ENCODE data around the gene DDAH1.
A peak's percentile ranks its signal among the peaks of the same experiment; 100 is the strongest.
"Not testable (repeated sequence)": the region's sequence is repeated elsewhere in the genome, so short reads cannot be mapped to it uniquely, and the experiment has no call there.

Gene DDAH1

DNA sequence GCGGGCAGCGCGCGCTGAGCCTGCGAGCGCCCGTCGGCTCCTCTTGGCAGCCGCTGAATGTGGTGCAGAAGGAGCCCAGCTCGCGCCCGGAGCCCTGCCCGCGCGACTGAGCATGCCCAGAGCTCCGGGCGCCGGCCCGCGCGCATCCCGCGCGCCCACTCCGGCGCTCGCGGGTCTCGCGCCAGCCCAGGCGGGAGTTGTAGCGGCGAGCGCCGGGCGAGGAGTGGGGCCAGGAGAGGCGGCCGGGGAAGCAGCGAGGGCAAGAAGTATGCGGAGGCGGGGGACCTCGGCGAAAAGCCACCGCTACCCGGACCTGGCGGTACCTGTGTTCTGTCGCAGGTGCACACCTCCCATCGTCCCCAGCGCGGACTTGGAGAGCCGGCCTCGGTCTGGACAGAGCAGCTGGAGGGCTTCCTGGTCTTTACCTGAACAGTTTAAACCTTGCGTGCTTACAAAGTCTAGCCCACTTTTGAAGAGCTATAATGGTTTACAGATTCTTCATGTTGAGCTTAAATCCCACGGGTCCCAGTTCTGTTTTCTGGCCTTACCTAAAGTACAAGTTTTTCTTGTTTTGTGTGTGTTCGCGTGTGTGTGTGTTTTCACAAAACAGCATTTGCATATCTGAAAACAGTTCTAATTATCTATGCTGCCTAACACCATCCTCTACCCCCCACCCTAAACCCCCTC is at the start of gene DDAH1:
Gene DDAH1, minus strand, starts transcription at position 61 of the 687 bp plus-strand sequence. CDS start 114 bp downstream, outside the sequence.
- H2AFZ ChIP-seq (ENCODE audit: low read length, unreplicated experiment), result peak within 1 kb of the TSS; percentile 78
- no peaks in the 10 kb centered on the region for H3K36me3 ChIP-seq (ENCODE audit: insufficient read depth, low read length)
- H3K4me3 ChIP-seq (ENCODE audit: low read depth, low read length), result peak within 1 kb of the TSS; percentile 86
- peaks cover 26% of the 10 kb centered on the region for H3K4me1 ChIP-seq (ENCODE audit: control insufficient read depth, insufficient read depth, low read length, unreplicated experiment)
- H3K79me2 ChIP-seq (ENCODE audit: control insufficient read depth, insufficient read depth, low read length, unreplicated experiment), result peaks cover 54% of the 10 kb centered on the region
- H3K27ac ChIP-seq (ENCODE audit: low read depth, low read length), result peak within 1 kb of the TSS; percentile 62
- no peaks in the 10 kb centered on the region for H3K27me3 ChIP-seq (ENCODE audit: insufficient read depth, low read length)

DNA sequence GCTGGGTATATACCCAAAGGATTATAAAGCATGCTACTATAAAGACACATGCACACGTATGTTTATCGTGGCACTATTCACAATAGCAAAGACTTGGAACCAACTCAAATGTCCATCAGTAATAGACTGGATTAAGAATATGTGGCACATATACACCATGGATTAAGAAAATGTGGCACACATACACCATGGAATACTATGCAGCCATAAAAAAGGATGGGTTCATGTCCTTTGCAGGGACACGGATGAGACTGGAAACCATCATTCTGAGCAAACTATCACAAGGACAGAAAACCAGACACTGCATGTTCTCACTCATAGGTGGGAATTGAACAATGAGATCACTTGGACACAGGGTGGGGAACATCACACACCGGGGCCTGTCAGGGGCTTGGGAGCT is 49.0 kb upstream of the DDAH1 start:
- not testable (repeated sequence) for H2AFZ ChIP-seq (ENCODE audit: low read length, unreplicated experiment); H3K27ac ChIP-seq (ENCODE audit: low read depth, low read length); H3K27me3 ChIP-seq (ENCODE audit: insufficient read depth, low read length); H3K36me3 ChIP-seq (ENCODE audit: insufficient read depth, low read length); H3K4me1 ChIP-seq (ENCODE audit: control insufficient read depth, insufficient read depth, low read length, unreplicated experiment); H3K79me2 ChIP-seq (ENCODE audit: control insufficient read depth, insufficient read depth, low read length, unreplicated experiment); H3K4me3 ChIP-seq (ENCODE audit: low read depth, low read length)

DNA sequence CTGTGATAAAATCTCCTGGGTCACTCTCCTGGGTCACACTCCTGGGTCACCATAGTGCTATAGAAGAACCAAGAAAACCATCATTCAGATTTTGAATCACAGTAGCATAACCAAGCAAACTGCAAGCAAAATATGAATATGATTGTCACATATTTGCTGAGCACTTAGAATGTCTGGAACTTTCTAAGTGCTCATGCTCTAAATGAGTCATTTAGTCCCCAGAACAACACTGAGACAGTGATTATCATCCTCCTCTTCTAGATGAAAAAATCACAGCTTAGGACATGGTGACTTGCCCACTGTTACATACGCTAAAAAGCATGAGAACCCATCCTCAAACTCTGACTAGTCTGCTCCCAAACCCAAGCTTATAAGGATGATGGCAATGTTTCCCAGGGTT is 39.5 kb upstream of the DDAH1 start:
- Histone ChIP-seq H3K36me3 (ENCODE audit: insufficient read depth, low read length) (0 out of 2 replicates have a peak, but pooled peaks cover 11% of the 10 kb centered on the region), H2AFZ (ENCODE audit: low read length, unreplicated experiment) (no peak overlapping the region), H3K79me2 (ENCODE audit: control insufficient read depth, insufficient read depth, low read length, unreplicated experiment) (peaks cover 28% of the 10 kb centered on the region), H3K4me1 (ENCODE audit: control insufficient read depth, insufficient read depth, low read length, unreplicated experiment) (peaks cover 17% of the 10 kb centered on the region), H3K27me3 (ENCODE audit: insufficient read depth, low read length) (no peaks in the 10 kb centered on the region), H3K4me3 (ENCODE audit: low read depth, low read length) (no peak overlapping the region), H3K27ac (ENCODE audit: low read depth, low read length) (no peak overlapping the region)

DNA sequence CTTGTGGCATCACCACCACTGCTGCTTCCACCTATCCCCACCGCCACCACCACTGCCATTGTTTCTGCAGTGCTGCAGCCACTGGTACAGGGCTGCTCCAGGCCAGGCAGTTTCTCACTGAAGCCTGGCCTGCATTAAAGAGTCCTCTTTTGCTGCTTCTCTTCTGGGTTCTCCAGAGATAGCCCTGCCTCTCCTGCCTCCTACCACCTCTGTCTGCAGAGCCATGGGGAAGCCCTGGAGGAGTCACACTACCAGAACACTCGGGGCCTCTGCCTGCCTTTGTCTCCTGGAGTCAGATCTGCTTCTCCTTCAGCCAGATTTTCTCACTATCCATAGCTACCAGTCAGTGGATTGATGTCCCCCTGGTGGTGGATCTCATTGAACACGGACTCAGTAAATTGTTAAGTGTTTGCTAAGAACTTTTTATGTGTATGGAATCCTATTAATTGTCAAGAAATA is 37.7 kb upstream of the DDAH1 start:
- H3K27me3 ChIP-seq (ENCODE audit: insufficient read depth, low read length), result no peaks in the 10 kb centered on the region
- no peak overlapping the region for H2AFZ ChIP-seq (ENCODE audit: low read length, unreplicated experiment)
- no peak overlapping the region for H3K27ac ChIP-seq (ENCODE audit: low read depth, low read length)
- no peak overlapping the region for H3K4me3 ChIP-seq (ENCODE audit: low read depth, low read length)
- H3K36me3 ChIP-seq (ENCODE audit: insufficient read depth, low read length), result 0 out of 2 replicates have a peak, but pooled peaks cover 11% of the 10 kb centered on the region
- H3K4me1 ChIP-seq (ENCODE audit: control insufficient read depth, insufficient read depth, low read length, unreplicated experiment), result peaks cover 23% of the 10 kb centered on the region
- peaks cover 26% of the 10 kb centered on the region for H3K79me2 ChIP-seq (ENCODE audit: control insufficient read depth, insufficient read depth, low read length, unreplicated experiment)

DNA sequence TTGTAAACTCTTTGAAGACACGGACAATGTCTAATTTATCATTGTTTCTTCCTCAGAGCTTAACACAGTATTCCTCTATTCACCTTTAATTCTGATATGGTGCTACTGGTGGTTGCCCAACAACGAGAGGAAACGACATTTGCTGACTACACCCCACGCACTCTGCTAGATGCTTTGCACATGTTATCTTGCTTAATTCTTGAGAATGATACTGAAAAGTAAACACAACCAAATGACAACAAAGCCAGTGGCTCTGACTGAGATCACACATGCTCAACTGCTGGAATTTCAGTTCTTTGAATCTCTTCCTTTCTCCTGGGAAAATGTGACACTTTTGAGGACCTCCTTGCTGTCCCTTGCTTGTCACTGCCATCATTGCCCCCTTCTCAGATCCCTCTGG is 37.2 kb upstream of the DDAH1 start:
- 0 out of 2 replicates have a peak, but pooled peaks cover 11% of the 10 kb centered on the region for H3K36me3 ChIP-seq (ENCODE audit: insufficient read depth, low read length)
- peaks cover 26% of the 10 kb centered on the region for H3K4me1 ChIP-seq (ENCODE audit: control insufficient read depth, insufficient read depth, low read length, unreplicated experiment)
- no peak overlapping the region for H2AFZ ChIP-seq (ENCODE audit: low read length, unreplicated experiment)
- no peaks in the 10 kb centered on the region for H3K27me3 ChIP-seq (ENCODE audit: insufficient read depth, low read length)
- H3K79me2 ChIP-seq (ENCODE audit: control insufficient read depth, insufficient read depth, low read length, unreplicated experiment), result peaks cover 26% of the 10 kb centered on the region
- H3K4me3 ChIP-seq (ENCODE audit: low read depth, low read length), result no peak overlapping the region
- H3K27ac ChIP-seq (ENCODE audit: low read depth, low read length), result no peak overlapping the region

DNA sequence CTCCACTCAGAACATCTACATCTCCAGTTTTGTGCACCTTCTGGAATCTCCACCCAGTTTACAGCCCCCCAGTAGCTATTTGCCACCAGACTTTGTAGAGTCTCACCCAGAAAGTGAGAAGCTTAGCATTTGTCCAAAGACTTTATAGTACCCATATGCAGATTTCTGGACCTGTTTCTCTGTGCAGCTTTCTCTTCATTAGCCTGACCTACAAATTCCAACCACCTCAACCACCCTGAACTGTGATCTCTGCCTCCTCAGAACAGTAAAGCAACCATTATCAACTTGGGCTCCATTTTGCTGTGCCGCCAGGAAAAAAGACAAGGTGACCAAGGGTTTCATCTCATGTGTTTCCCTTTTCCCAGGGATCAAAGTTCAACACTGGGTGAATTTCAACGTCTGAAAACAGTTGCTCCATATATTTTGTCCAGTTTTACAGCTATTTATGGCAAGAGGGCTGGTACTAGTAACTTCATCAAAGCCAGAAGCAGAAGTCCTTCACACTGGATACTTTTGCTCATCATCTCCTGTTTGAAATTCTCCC is 36.5 kb upstream of the DDAH1 start:
- Histone ChIP-seq H3K36me3 (ENCODE audit: insufficient read depth, low read length) (0 out of 2 replicates have a peak, but pooled peaks cover 11% of the 10 kb centered on the region), H3K27me3 (ENCODE audit: insufficient read depth, low read length) (no peaks in the 10 kb centered on the region), H3K4me3 (ENCODE audit: low read depth, low read length) (no peak overlapping the region), H2AFZ (ENCODE audit: low read length, unreplicated experiment) (no peak overlapping the region), H3K79me2 (ENCODE audit: control insufficient read depth, insufficient read depth, low read length, unreplicated experiment) (peaks cover 26% of the 10 kb centered on the region), H3K4me1 (ENCODE audit: control insufficient read depth, insufficient read depth, low read length, unreplicated experiment) (peaks cover 33% of the 10 kb centered on the region), H3K27ac (ENCODE audit: low read depth, low read length) (no peak overlapping the region)

DNA sequence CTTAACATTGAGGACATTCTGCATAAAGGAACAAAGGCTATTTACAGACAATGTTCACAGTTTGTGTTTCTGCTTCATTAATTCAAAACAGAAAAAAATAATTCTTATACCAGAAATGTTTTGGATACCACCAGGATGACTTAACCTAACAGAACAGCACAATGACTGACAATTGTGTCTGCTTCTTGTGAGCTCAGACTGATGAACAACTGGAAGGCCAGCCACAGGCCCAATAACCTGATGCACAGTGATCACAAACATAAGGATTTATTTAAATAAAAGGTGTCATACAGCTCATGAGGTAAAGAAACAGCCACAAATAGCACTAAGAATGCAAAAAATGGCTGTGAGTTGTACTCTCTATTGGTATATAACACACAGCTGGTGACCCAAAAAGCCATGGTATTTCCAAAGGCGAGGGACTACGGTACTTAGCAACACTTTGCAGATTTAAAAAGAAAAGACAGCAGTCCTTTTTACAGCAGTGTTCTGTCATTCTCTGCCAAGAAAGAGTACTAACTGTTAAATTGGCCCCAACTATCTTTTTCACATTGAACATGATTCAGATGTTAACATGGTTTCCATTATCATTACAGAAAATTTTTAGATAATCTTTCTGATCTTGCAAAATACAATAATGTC is 32.1 kb upstream of the DDAH1 start:
- Histone ChIP-seq H3K4me1 (ENCODE audit: control insufficient read depth, insufficient read depth, low read length, unreplicated experiment) (peaks cover 49% of the 10 kb centered on the region), H3K4me3 (ENCODE audit: low read depth, low read length) (no peak overlapping the region), H3K36me3 (ENCODE audit: insufficient read depth, low read length) (0 out of 2 replicates have a peak, but pooled peaks cover 10% of the 10 kb centered on the region), H3K27me3 (ENCODE audit: insufficient read depth, low read length) (no peaks in the 10 kb centered on the region), H3K79me2 (ENCODE audit: control insufficient read depth, insufficient read depth, low read length, unreplicated experiment) (peaks cover 11% of the 10 kb centered on the region), H3K27ac (ENCODE audit: low read depth, low read length) (peak overlapping the region; percentile 10; the same call in 1 of the 2 replicates), H2AFZ (ENCODE audit: low read length, unreplicated experiment) (no peak overlapping the region)

DNA sequence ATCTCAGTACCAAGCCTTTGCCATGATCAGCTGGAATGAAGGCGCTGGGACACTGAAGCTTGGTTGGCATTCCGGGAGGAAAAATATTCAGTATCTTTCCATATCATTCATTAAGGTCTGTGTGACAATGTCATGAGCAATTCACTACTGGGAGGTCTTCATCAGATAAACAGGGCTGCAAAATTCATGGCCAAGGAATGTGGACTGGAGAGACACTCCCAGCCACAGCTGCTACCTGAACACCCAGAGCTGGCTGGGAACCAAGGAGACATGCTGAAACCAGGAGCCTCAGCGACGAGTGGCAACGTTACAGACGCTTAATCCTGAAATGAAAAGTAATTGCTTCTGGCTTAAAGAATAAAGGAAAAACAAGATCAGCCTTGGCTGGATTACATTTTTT is 30.6 kb upstream of the DDAH1 start:
- Histone ChIP-seq H3K36me3 (ENCODE audit: insufficient read depth, low read length) (no peaks in the 10 kb centered on the region), H3K27me3 (ENCODE audit: insufficient read depth, low read length) (no peaks in the 10 kb centered on the region), H3K4me3 (ENCODE audit: low read depth, low read length) (no peak overlapping the region; the same call in 1 of the 2 replicates), H2AFZ (ENCODE audit: low read length, unreplicated experiment) (no peak overlapping the region), H3K79me2 (ENCODE audit: control insufficient read depth, insufficient read depth, low read length, unreplicated experiment) (peaks cover 7% of the 10 kb centered on the region), H3K4me1 (ENCODE audit: control insufficient read depth, insufficient read depth, low read length, unreplicated experiment) (peaks cover 49% of the 10 kb centered on the region), H3K27ac (ENCODE audit: low read depth, low read length) (peak overlapping the region; percentile 27; the same call in 1 of the 2 replicates)

DNA sequence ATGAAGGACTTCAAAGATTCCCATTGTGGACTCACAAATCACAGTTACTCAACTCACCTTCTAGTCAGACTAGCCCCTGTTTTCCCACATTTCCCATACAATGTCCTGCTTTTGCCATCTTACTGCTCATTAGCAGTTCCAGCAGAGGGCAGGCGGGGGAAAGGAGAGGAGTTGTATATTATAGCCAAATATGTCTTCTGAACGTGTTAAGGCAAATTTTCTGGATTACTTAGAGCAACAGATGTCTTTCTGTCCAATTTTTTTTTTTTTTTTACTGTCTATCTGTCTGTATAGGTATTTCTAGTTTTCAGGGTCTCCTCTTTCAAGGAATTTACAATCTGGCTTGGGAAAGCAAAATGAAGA is 29.9 kb upstream of the DDAH1 start:
- no peak overlapping the region for H3K4me3 ChIP-seq (ENCODE audit: low read depth, low read length)
- H3K27ac ChIP-seq (ENCODE audit: low read depth, low read length), result no peak overlapping the region
- no peaks in the 10 kb centered on the region for H3K36me3 ChIP-seq (ENCODE audit: insufficient read depth, low read length)
- H3K4me1 ChIP-seq (ENCODE audit: control insufficient read depth, insufficient read depth, low read length, unreplicated experiment), result peaks cover 43% of the 10 kb centered on the region
- no peak overlapping the region for H2AFZ ChIP-seq (ENCODE audit: low read length, unreplicated experiment)
- no peaks in the 10 kb centered on the region for H3K27me3 ChIP-seq (ENCODE audit: insufficient read depth, low read length)
- H3K79me2 ChIP-seq (ENCODE audit: control insufficient read depth, insufficient read depth, low read length, unreplicated experiment), result peaks cover 6% of the 10 kb centered on the region

DNA sequence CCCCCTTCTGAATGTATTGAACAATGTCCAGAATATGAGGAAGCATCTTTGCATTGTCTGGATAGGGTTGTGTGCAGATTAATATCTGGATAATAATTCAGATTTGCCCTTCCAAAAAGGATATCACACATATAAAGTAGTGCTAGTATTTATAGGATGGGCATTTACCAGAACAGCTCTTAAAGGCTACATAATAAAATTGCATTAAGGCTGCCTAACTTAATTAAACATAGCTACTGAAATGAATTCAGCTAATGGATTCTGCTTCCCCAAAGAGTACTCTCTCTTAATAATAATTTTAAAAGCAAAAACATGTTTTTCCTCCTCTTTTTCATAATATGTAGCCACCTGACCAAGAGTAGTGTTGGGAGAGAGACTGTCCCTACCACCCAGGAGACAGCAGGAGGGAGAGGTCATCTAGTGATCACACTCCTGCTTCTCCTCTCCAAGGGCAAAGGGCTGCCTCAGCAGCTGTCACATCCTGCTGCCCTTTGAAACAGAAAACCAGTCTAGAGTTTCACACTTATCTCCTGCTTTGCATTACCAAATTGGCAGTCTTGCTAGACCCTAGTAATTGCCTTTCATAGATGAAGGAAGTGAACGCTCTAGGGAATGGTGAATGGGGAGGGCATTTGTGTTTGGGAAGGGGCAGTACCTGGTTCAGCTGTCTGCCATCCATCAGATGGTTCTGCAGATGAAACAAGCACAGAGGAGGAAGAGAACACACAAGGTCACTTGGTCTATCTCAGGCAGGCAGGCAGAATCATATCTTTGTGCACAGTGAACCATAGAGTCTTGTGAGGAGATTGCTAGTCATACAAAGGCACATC is 29.3 kb upstream of the DDAH1 start:
- no peak overlapping the region for H2AFZ ChIP-seq (ENCODE audit: low read length, unreplicated experiment)
- H3K79me2 ChIP-seq (ENCODE audit: control insufficient read depth, insufficient read depth, low read length, unreplicated experiment), result peaks cover 3% of the 10 kb centered on the region
- H3K27ac ChIP-seq (ENCODE audit: low read depth, low read length), result no peak overlapping the region
- no peaks in the 10 kb centered on the region for H3K27me3 ChIP-seq (ENCODE audit: insufficient read depth, low read length)
- peaks cover 42% of the 10 kb centered on the region for H3K4me1 ChIP-seq (ENCODE audit: control insufficient read depth, insufficient read depth, low read length, unreplicated experiment)
- no peaks in the 10 kb centered on the region for H3K36me3 ChIP-seq (ENCODE audit: insufficient read depth, low read length)
- H3K4me3 ChIP-seq (ENCODE audit: low read depth, low read length), result no peak overlapping the region

All from ACC112 (cell line).